Tibial nerve (tissue), 4 donors: Measurements from ENCODE around the gene H2BK1. TPM values are rescaled to one million over a fixed set of nuclear protein-coding genes. Genes with fewer than 3 reads are reported as not detected.

Source experiments
- DNase-seq, 2 donors: peaks; one replicate each; pipeline ENCODE4 v3.0.0-alpha.2; 2019; ENCODE audit warnings: low spot score in 2 of 2
- H3K27ac ChIP-seq, 4 donors: fragments of 200-600 bp; sonication (generic) in 3 of 4; one replicate each; pipeline ENCODE4 v1.5.1; 2017 to 2019; ENCODE audit warnings: mild to moderate bottlenecking in 1 of 4
- H3K27me3 ChIP-seq, 2 donors: fragments of 200-600 bp; sonication (generic) in 1 of 2; one replicate each; pipeline versions ENCODE4 v1.5.1 to v1.6.0; 2017 to 2019
- H3K36me3 ChIP-seq, 3 donors: fragments of 200-600 bp; sonication (generic); one replicate each; pipeline ENCODE4 v1.5.1; 2018 to 2019
- H3K4me1 ChIP-seq, 4 donors: fragments of 200-600 bp; sonication (generic) in 3 of 4; one replicate each; pipeline ENCODE4 v1.5.1; 2017 to 2019
- H3K4me3 ChIP-seq, 4 donors: fragments of 200-600 bp; sonication (generic) in 3 of 4; one replicate each; pipeline ENCODE4 v1.5.1; 2017 to 2019; ENCODE audit warnings: mild to moderate bottlenecking in 1 of 4, moderate library complexity in 1 of 4
- H3K9me3 ChIP-seq, 4 donors: fragments of 200-600 bp; sonication (generic) in 3 of 4; one replicate each; pipeline ENCODE4 v1.5.1; 2017 to 2019
- EP300 ChIP-seq, 2 donors: sonication (generic); formaldehyde crosslinking; IDR thresholded peaks; one replicate each; pipeline ENCODE4 v1.6.1; 2017; ENCODE audit warnings: antibody characterized with exemption in 2 of 2, mild to moderate bottlenecking in 1 of 2
- POLR2A ChIP-seq, 2 donors: fragments of 450-650 bp; IDR thresholded peaks; one replicate each; pipeline ENCODE4 v1.6.1; 2017; ENCODE audit warnings: antibody characterized with exemption in 2 of 2, mild to moderate bottlenecking in 2 of 2, moderate library complexity in 2 of 2
- WGBS, 2 donors: methylation state at CpG; one replicate each; pipeline ENCODE4 v1.1.5; 2018; 5-methylcytosine and 5-hydroxymethylcytosine counted together
- total RNA-seq, 4 donors: library from RNA; depleted of rRNA; stranded (reverse); fragments of >200 nt; gene quantifications; one replicate each; pipeline ENCODE4 v1.1.0, GENCODE V29; 2016
- TF ChIP-seq, protein P1 (sequence below), 5 experiments: fragments of 200-600 bp in 3 of 5; fragments of 450-650 bp in 2 of 5; sonication (generic) in 3 of 5; IDR thresholded peaks; one replicate each; pipeline ENCODE4 v1.5.1; 2016 to 2019; ENCODE audit warnings: antibody characterized with exemption in 5 of 5, mild to moderate bottlenecking in 3 of 5, moderate library complexity in 2 of 5

The H2BK1 gene
- total RNA-seq, 4 donors from 2014 or later: not detected

- Histone ChIP-seq H3K27me3 (no peaks in the 10 kb centered on the region), H3K4me3 (no peak overlapping the region), H3K9me3 (no peaks in the 10 kb centered on the region), H3K36me3 (peaks cover 0 to 96% (median 20%) of the 10 kb centered on the region in 3 donors), H3K4me1 (no peaks in the 10 kb centered on the region), H3K27ac (no peak overlapping the region)
- no peak for DNase-seq
- 73 to 84% methylated on average over 3 of the region's 3 CpGs for WGBS, 2 donors
- TF ChIP-seq, protein P1, sequence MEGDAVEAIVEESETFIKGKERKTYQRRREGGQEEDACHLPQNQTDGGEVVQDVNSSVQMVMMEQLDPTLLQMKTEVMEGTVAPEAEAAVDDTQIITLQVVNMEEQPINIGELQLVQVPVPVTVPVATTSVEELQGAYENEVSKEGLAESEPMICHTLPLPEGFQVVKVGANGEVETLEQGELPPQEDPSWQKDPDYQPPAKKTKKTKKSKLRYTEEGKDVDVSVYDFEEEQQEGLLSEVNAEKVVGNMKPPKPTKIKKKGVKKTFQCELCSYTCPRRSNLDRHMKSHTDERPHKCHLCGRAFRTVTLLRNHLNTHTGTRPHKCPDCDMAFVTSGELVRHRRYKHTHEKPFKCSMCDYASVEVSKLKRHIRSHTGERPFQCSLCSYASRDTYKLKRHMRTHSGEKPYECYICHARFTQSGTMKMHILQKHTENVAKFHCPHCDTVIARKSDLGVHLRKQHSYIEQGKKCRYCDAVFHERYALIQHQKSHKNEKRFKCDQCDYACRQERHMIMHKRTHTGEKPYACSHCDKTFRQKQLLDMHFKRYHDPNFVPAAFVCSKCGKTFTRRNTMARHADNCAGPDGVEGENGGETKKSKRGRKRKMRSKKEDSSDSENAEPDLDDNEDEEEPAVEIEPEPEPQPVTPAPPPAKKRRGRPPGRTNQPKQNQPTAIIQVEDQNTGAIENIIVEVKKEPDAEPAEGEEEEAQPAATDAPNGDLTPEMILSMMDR (IDR thresholded peaks at IDR 0.05): no peak
- no peak for TF ChIP-seq POLR2A (IDR thresholded peaks at IDR 0.05)
- no peak for TF ChIP-seq EP300 (IDR thresholded peaks at IDR 0.05)
These were observed 3.5 kb upstream of the H2BK1 start for GRCh38 chr7:151213826-151214225.

GRCh38 chr7:151212626-151213025, 2.3 kb upstream of the H2BK1 start:
- DNase-seq: no peak
- H3K36me3 ChIP-seq: peaks cover 0 to 84% (median 17%) of the 10 kb centered on the region in 3 donors
- 86 to 92% methylated on average over 5 of the region's 5 CpGs for WGBS, 2 donors
- no peak overlapping the region for H3K4me3 ChIP-seq
- TF ChIP-seq, protein P1 (IDR thresholded peaks at IDR 0.05): no peak
- no peak for TF ChIP-seq POLR2A (IDR thresholded peaks at IDR 0.05)
- no peak for TF ChIP-seq EP300 (IDR thresholded peaks at IDR 0.05)
- no peaks in the 10 kb centered on the region for H3K4me1 ChIP-seq
- no peaks in the 10 kb centered on the region for H3K9me3 ChIP-seq
- no peak overlapping the region for H3K27ac ChIP-seq
- no peaks in the 10 kb centered on the region for H3K27me3 ChIP-seq

- WGBS, 2 donors: 78 to 81% methylated on average over 3 of the region's 3 CpGs
- Histone ChIP-seq H3K4me1 (no peaks in the 10 kb centered on the region), H3K27me3 (no peaks in the 10 kb centered on the region), H3K4me3 (no peak overlapping the region), H3K9me3 (no peaks in the 10 kb centered on the region), H3K36me3 (peaks cover 0 to 70% (median 17%) of the 10 kb centered on the region in 3 donors), H3K27ac (no peak overlapping the region)
- DNase-seq: no peak
- TF ChIP-seq POLR2A (IDR thresholded peaks at IDR 0.05) (no peak), EP300 (IDR thresholded peaks at IDR 0.05) (no peak)
- TF ChIP-seq, protein P1 (IDR thresholded peaks at IDR 0.05): no peak
These were observed 976 bp upstream of the H2BK1 start for GRCh38 chr7:151211155-151211772.

DNA sequence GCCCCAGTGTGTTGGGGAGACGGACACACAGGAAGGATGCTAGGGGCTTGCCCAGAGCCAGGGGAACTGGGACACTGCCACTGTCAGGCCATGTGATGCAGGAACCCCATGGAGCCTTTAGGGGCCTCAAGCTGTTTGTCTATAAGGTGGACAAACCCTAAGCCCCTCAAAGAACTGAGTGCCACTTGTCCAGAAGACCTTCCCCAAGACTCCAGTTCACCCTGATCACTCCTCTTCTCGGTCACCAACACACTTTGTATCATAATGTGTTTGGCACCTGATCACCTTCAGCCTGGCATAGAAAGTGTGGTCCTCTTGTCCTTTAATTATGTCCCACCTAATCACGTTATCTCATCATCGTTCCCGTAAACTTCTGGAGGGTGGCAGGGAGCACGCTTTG, 700 bp downstream of the H2BK1 start:
- Histone ChIP-seq H3K9me3 (no peaks in the 10 kb centered on the region), H3K36me3 (peaks cover 0 to 54% (median 10%) of the 10 kb centered on the region in 3 donors), H3K27ac (no peak overlapping the region), H3K4me1 (no peaks in the 10 kb centered on the region), H3K27me3 (peaks cover 0 to under 1% of the 10 kb centered on the region in 2 donors), H3K4me3 (no peak overlapping the region)
- no peak for DNase-seq
- WGBS, 2 donors: 88% methylated on average over 6 of the region's 6 CpGs
- TF ChIP-seq EP300 (IDR thresholded peaks at IDR 0.05): no peak
- TF ChIP-seq POLR2A (IDR thresholded peaks at IDR 0.05): no peak
- TF ChIP-seq, protein P1 (IDR thresholded peaks at IDR 0.05): no peak

DNA sequence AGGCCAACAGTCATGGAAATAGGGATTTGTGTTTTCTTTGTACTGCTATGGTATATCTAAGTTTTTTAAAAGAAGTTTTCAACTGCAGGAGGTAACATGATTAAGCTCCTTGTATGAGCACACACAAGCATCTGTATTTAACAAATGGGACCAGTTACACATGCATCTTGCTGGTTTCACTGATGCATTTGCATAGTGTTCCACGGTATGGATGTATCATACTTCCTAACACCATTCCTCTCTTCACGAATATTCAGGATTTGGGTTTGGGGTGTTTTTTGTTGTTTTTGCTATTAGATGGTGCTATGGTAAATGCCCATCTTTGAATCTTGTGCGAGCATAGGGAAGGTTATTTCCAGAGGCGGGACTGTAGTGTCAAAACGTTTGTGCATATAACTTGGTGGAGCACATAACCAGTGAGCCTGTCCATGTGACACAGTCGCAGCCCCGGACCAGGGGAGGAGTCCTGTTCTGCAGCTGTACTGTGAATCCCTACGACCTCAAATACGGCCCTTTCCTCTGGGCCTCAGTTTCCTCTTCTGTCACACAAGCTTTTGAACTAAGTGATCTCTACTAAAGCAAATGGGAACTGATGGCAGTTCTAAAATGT, 1.9 kb downstream of the H2BK1 start:
- Histone ChIP-seq H3K27me3 (peaks cover 0 to 10% of the 10 kb centered on the region in 2 donors), H3K9me3 (no peaks in the 10 kb centered on the region), H3K4me1 (no peaks in the 10 kb centered on the region), H3K4me3 (no peak overlapping the region), H3K36me3 (peaks cover 0 to 41% (median 0%) of the 10 kb centered on the region in 3 donors), H3K27ac (no peak overlapping the region)
- DNase-seq: no peak
- TF ChIP-seq, protein P1 (IDR thresholded peaks at IDR 0.05): no peak
- TF ChIP-seq POLR2A (IDR thresholded peaks at IDR 0.05): no peak
- TF ChIP-seq EP300 (IDR thresholded peaks at IDR 0.05): no peak
- WGBS, 2 donors: 62 to 68% methylated on average over 9 of the region's 9 CpGs
